Upper lobe of right lung (tissue), 1 donor: ENCODE results near the gene LTB. TPM values are rescaled to one million over a fixed set of nuclear protein-coding genes. Genes with fewer than 3 reads are reported as not detected.
"Not testable (repeated sequence)": the region's sequence is repeated elsewhere in the genome, so short reads cannot be mapped to it uniquely, and the experiment has no call there.

Experiments used
- ATAC-seq: fragments of 200-7000 bp; cut with Tn5 transposase; one replicate; pipeline ENCODE4 v1.9.1; 2020; ENCODE audit warnings: mild to moderate bottlenecking, moderate library complexity
- DNase-seq: peaks from one replicate; pipeline ENCODE4 v3.0.0-alpha.2; 2020
- H3K27ac ChIP-seq: fragments of 200-600 bp; one replicate; pipeline ENCODE4 v1.8.0; 2022
- H3K27me3 ChIP-seq: fragments of 200-600 bp; one replicate; pipeline ENCODE4 v1.8.0; 2022; ENCODE audit warnings: mild to moderate bottlenecking
- H3K36me3 ChIP-seq: fragments of 200-600 bp; one replicate; pipeline ENCODE4 v1.8.0; 2022
- H3K4me1 ChIP-seq: fragments of 200-600 bp; one replicate; pipeline ENCODE4 v1.8.0; 2022
- H3K4me3 ChIP-seq: fragments of 200-600 bp; one replicate; pipeline ENCODE4 v1.8.0; 2022; ENCODE audit warnings: mild to moderate bottlenecking
- H3K9me3 ChIP-seq: fragments of 200-600 bp; one replicate; pipeline ENCODE4 v1.8.0; 2022
- intact Hi-C: fragments of 100-400 bp; cut with DNase I; formaldehyde crosslinking; loops from one replicate; pipeline ENCODE4 v1.11.0; 2022
- total RNA-seq: library from RNA; stranded (reverse); fragmentation: NEBNext Ultra II Directional; extraction: Animal tissue kit (Norgen Biotek cat#: 25700); gene quantifications from one replicate; pipeline ENCODE4 v1.2.1, GENCODE V29; 2021
- TF ChIP-seq, protein P1 (sequence below): fragments of 200-600 bp; IDR thresholded peaks from one replicate; pipeline ENCODE4 v1.8.0; 2022; ENCODE audit warnings: antibody characterized with exemption
- donor health status: DM: no; HTN: yes; CAD: no; lungs with severe emphysema.

Gene LTB
- total RNA-seq, 1 donor from 2014 or later: 6.2 TPM

DNA sequence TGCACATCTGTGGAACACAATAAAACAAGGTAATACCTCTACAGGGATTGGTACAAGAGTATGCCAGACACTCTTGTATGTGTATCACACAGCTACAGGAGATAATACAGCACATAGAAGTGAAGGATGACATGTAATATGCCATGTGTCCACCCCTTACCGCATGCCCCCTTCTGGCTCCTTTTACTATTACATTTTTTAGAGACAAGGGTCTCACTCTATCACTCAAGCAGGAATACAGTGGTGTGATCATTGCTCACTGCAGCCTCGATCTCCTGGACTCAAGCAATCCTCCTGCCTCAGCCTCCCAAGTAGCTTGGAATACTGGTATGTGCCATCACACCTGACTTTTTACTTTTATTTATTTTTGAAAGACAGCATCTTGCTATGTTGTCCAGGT is 14.8 kb upstream of the LTB start:
- no peak overlapping the region for H3K27ac ChIP-seq
- ATAC-seq: peak; percentile 77
- intact Hi-C loops: loop anchor here (5.0 kb wide), 1 partner anchor 50 kb away; the partner anchor contains the start of genes ATP6V1G2 and NFKBIL1
- no peaks in the 10 kb centered on the region for H3K9me3 ChIP-seq
- TF ChIP-seq, protein P1, sequence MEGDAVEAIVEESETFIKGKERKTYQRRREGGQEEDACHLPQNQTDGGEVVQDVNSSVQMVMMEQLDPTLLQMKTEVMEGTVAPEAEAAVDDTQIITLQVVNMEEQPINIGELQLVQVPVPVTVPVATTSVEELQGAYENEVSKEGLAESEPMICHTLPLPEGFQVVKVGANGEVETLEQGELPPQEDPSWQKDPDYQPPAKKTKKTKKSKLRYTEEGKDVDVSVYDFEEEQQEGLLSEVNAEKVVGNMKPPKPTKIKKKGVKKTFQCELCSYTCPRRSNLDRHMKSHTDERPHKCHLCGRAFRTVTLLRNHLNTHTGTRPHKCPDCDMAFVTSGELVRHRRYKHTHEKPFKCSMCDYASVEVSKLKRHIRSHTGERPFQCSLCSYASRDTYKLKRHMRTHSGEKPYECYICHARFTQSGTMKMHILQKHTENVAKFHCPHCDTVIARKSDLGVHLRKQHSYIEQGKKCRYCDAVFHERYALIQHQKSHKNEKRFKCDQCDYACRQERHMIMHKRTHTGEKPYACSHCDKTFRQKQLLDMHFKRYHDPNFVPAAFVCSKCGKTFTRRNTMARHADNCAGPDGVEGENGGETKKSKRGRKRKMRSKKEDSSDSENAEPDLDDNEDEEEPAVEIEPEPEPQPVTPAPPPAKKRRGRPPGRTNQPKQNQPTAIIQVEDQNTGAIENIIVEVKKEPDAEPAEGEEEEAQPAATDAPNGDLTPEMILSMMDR: peak; percentile 41
- no peaks in the 10 kb centered on the region for H3K27me3 ChIP-seq
- DNase-seq: no peak
- no peaks in the 10 kb centered on the region for H3K36me3 ChIP-seq
- H3K4me1 ChIP-seq: no peaks in the 10 kb centered on the region
- H3K4me3 ChIP-seq: no peak overlapping the region

DNA sequence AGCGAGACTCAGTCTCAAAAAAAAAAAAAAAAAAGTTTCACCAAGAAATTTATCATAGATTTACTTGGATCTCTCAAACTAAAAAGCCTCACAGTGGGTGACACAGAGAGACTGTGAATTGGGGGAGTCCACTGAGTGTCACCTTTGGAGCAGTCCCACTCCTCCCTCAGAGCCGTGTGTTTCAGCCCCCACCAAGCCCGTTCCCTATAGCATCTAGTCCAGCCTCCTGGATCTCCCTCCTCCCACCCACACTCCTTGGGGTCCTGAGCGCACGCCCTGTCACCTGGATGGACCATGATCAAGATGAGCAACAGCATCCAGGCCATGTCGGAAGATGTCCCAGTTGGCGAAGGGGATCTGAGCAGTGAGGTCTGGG is 10.2 kb upstream of the LTB start:
- H3K4me3 ChIP-seq: no peak overlapping the region
- no peak overlapping the region for H3K27ac ChIP-seq
- H3K9me3 ChIP-seq: no peaks in the 10 kb centered on the region
- ATAC-seq (no peak), DNase-seq (no peak)
- no peaks in the 10 kb centered on the region for H3K27me3 ChIP-seq
- no peaks in the 10 kb centered on the region for H3K36me3 ChIP-seq
- intact Hi-C loops: no loop called here
- TF ChIP-seq, protein P1: no peak
- H3K4me1 ChIP-seq: peaks cover 4% of the 10 kb centered on the region

DNA sequence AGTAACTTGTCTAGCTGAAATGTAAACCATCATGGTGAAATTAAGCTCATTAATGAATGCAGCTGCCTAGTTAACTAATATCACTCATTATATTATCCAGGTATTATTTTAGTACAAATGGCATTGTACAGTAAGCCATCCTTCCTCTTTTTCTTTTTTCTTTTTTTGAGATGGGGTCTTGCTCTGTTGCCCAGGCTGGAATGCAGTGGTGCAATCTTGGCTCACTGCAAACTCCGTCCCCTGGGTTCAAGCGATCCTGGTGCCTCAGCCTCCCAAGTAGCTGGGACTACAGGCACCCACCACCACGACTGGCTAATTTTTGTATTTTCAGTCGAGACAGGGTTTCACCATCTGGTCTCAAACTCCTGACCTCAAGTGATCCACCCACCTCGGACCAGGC is 8.5 kb upstream of the LTB start:
- H3K27ac ChIP-seq, H3K4me3 ChIP-seq, DNase-seq, H3K27me3 ChIP-seq, H3K36me3 ChIP-seq, intact Hi-C loops, ATAC-seq, H3K9me3 ChIP-seq, H3K4me1 ChIP-seq: not testable (repeated sequence)

DNA sequence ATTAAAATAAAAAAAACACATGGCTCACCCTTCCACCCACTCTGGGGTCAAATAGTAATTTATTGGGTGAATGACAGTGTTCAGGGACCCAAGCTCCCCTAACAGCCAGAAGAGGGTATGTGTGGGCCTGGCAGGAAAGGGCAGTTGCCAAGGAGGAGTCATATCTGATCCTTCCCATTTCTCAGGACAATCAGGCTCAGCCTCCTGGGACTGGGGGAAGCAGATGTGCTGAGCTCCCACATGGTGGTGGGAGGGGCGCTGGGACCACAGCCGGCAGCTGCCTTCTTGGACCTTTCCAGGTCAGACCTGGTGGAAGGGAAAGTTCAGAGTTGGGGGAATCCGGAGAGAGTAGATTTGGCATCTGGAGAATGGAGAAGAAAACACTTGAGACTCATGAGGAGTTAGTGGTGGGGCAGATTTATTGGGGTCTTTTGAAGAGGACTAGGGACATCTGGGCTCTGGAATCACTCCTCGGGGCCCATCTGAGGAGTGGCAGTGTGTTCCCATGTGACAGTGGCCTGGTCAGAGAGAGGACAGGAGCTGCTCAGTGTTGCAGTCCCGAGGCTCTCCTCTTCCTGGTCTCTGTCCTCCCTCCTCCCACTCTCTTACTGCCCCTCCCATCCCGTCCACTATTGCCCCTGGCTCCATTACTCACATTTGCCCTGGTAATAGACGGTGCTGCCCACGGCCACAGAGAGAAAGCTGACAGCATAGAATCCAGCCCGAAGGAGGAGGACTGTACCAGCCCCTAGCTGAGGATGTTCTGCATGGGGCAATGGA is 6.8 kb upstream of the LTB start:
- no peaks in the 10 kb centered on the region for H3K36me3 ChIP-seq
- H3K4me1 ChIP-seq: peaks cover 10% of the 10 kb centered on the region
- no peaks in the 10 kb centered on the region for H3K9me3 ChIP-seq
- intact Hi-C loops: no loop called here
- DNase-seq (peak; percentile 65), ATAC-seq (peak; percentile 55)
- TF ChIP-seq, protein P1: no peak
- H3K27ac ChIP-seq: no peak overlapping the region
- H3K27me3 ChIP-seq: no peaks in the 10 kb centered on the region
- no peak overlapping the region for H3K4me3 ChIP-seq

DNA sequence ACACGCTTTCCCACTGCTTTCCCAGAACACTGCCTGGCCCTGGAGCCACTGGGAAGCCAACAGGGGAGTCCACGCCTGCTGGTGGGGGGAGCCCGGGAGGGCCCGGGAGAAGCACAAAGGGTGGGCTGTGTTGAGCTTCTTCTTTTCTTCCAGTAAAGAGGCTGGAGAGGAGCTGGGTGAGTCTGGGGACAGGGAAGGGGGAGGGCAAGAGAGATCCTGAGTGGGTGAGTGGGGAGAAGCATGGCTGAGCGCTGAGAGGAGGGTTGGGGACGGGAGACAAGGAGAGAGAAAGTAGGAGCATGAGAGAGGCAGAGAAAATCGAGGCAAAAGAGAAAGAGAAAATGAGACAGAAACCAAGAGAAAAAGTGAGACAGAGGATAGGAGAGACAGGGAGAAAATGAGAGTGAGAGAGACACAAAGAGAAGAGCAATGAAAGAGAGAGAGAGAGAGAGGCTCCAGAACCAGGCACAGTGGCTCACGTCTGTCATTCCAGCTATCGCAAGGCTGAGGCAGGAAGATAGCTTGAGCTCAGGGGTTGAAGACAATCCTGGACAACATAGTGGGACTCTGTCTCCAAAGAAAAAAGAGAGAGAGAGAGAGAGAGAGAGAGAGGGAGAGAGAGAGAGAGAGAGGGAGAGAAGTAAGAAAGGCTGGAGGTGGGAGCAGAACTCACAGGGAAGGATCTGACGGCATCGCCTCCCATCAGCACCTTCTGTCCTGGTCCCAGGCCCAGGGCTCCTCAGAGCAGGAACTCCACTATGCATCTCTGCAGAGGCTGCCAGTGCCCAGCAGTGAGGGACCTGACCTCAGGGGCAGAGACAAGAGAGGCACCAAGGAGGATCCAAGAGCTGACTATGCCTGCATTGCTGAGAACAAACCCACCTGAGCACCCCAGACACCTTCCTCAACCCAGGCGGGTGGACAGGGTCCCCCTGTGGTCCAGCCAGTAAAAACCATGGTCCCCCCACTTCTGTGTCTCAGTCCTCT is 5.9 kb upstream of the LTB start:
- H3K36me3 ChIP-seq: no peaks in the 10 kb centered on the region
- intact Hi-C loops: no loop called here
- ATAC-seq (no peak), DNase-seq (no peak)
- H3K4me3 ChIP-seq: peak overlapping the region; percentile 35
- no peaks in the 10 kb centered on the region for H3K27me3 ChIP-seq
- H3K9me3 ChIP-seq: no peaks in the 10 kb centered on the region
- H3K27ac ChIP-seq: peak overlapping the region; percentile 60
- peaks cover 10% of the 10 kb centered on the region for H3K4me1 ChIP-seq
- TF ChIP-seq, protein P1: no peak
